A549 (cell line): Measurements from ENCODE around the gene CDCA7. TPM values are rescaled to one million over a fixed set of nuclear protein-coding genes. Genes with fewer than 3 reads are reported as not detected.

ENCODE experiments used
- ATAC-seq, 2 experiments: fragments of 200-7000 bp in 1 of 2; fragments of >200 bp in 1 of 2; cut with Nextera tagmentation in 1 of 2; cut with Tn5 transposase in 1 of 2; 3 replicates each; pipeline versions ENCODE4 v1.8.0 to v1.9.1; 2018 to 2020; ENCODE audit warnings: mild to moderate bottlenecking in 1 of 2, moderate library complexity in 1 of 2
- CTCF ChIA-PET: fragments of 300-600 bp; sonication (Branson Sonifier 250); formaldehyde crosslinking; extraction: SDS; loops from one replicate; lab custom pipeline; 2021; ENCODE audit warnings: antibody characterized with exemption, inconsistent platforms; lab: Yijun Ruan, JAX
- POLR2A ChIA-PET: fragments of 350-600 bp; formaldehyde crosslinking; extraction: SDS; loops from one replicate; lab custom pipeline; 2021; ENCODE audit warnings: antibody characterized with exemption, inconsistent platforms; lab: Yijun Ruan, JAX
- DNase-seq, 2 experiments: peaks; one replicate each; pipeline versions ENCODE4 v3.0.0 to v3.0.0-alpha.2; 2011 to 2016; ENCODE audit warnings: low read depth in 1 of 2, low spot score in 1 of 2
- FAIRE-seq: peaks from 2 replicates; lab custom pipeline; 2011; peaks lifted over from hg19 to GRCh38; lab: Jason Lieb, UNC
- H3K27ac ChIP-seq, 2 experiments: fragments of >200 bp; sonication (Bioruptor Twin); formaldehyde crosslinking; 3 replicates each; pipeline ENCODE4 v1.5.1; 2016 to 2017
- H3K4me1 ChIP-seq: fragments of >200 bp; sonication (Bioruptor Twin); formaldehyde crosslinking; 3 replicates; pipeline ENCODE4 v1.6.1; 2016
- H3K4me2 ChIP-seq: fragments of >200 bp; sonication (Bioruptor Twin); formaldehyde crosslinking; 3 replicates; pipeline ENCODE4 v1.6.1; 2016
- H3K4me3 ChIP-seq: fragments of >200 bp; sonication (Bioruptor Twin); formaldehyde crosslinking; 3 replicates; pipeline ENCODE4 v1.5.1; 2016
- H3K9me3 ChIP-seq: fragments of >200 bp; sonication (Bioruptor Twin); formaldehyde crosslinking; 3 replicates; pipeline ENCODE4 v1.6.1; 2016
- BCL3 ChIP-seq: fragments of >200 bp; sonication (Bioruptor Twin); formaldehyde crosslinking; IDR thresholded peaks from 3 replicates; pipeline ENCODE4 v1.6.1; 2016
- BHLHE40 ChIP-seq: IDR thresholded peaks from 2 replicates; pipeline ENCODE4 v1.6.1; 2012; ENCODE audit warnings: low read depth, low read length, inconsistent platforms
- CBX8 ChIP-seq: fragments of 200-600 bp; sonication (generic); IDR thresholded peaks from 2 replicates; pipeline ENCODE4 v1.6.1; 2016
- EHF ChIP-seq: fragments of 250-450 bp; sonication (Bioruptor Pico); IDR thresholded peaks from 2 replicates; pipeline ENCODE4 v1.5.0; 2020; ENCODE audit warnings: mild to moderate bottlenecking
- ESRRA ChIP-seq: fragments of 150-350 bp; IDR thresholded peaks from 2 replicates; pipeline ENCODE4 v1.6.1; 2014; ENCODE audit warnings: mild to moderate bottlenecking, low read length, borderline replicate concordance
- FOSB ChIP-seq: fragments of 250-450 bp; sonication (Bioruptor Pico); IDR thresholded peaks from 2 replicates; pipeline ENCODE4 v1.5.0; 2020; ENCODE audit warnings: mild to moderate bottlenecking, moderate library complexity
- FOSL2 ChIP-seq, 2 experiments: fragments of 450-650 bp in 1 of 2; fragments of >200 bp in 1 of 2; sonication (Bioruptor Twin) in 1 of 2; formaldehyde crosslinking; IDR thresholded peaks; 2 replicates each; pipeline versions ENCODE4 v1.5.0 to v1.6.1; 2016 to 2020; ENCODE audit warnings: mild to moderate bottlenecking in 1 of 2, moderate library complexity in 1 of 2
- FOXS1 ChIP-seq: fragments of 250-450 bp; sonication (Bioruptor Pico); IDR thresholded peaks from 2 replicates; pipeline ENCODE4 v1.5.0; 2020; ENCODE audit warnings: mild to moderate bottlenecking, moderate library complexity
- GATA3 ChIP-seq: IDR thresholded peaks from 2 replicates; pipeline ENCODE4 v1.6.1; 2012; ENCODE audit warnings: borderline replicate concordance
- HDAC2 ChIP-seq: fragments of 200-600 bp; sonication (generic); IDR thresholded peaks from 2 replicates; pipeline ENCODE4 v1.6.1; 2016
- HEYL ChIP-seq: fragments of 250-450 bp; sonication (Bioruptor Pico); IDR thresholded peaks from 2 replicates; pipeline ENCODE4 v1.8.0; 2021; ENCODE audit warnings: mild to moderate bottlenecking, moderate library complexity
- HMGXB4 ChIP-seq: fragments of 250-450 bp; sonication (Bioruptor Pico); IDR thresholded peaks from 2 replicates; pipeline ENCODE4 v1.5.0; 2021; ENCODE audit warnings: mild to moderate bottlenecking, moderate library complexity, borderline replicate concordance
- HOXA7 ChIP-seq: fragments of 250-450 bp; sonication (Bioruptor Pico); IDR thresholded peaks from 2 replicates; pipeline ENCODE4 v1.5.0; 2020; ENCODE audit warnings: mild to moderate bottlenecking, moderate library complexity
- HOXB13 ChIP-seq: fragments of 250-450 bp; sonication (Bioruptor Pico); IDR thresholded peaks from 2 replicates; pipeline ENCODE4 v1.5.0; 2020; ENCODE audit warnings: low read depth, mild to moderate bottlenecking, moderate library complexity
- HOXB5 ChIP-seq: fragments of 250-450 bp; sonication (Bioruptor Pico); IDR thresholded peaks from 2 replicates; pipeline ENCODE4 v1.5.0; 2020; ENCODE audit warnings: mild to moderate bottlenecking, moderate library complexity
- JUNB ChIP-seq: fragments of >200 bp; sonication (Bioruptor Twin); formaldehyde crosslinking; IDR thresholded peaks from 2 replicates; pipeline ENCODE4 v1.6.1; 2016
- KDM5A ChIP-seq: fragments of 200-600 bp; sonication (generic); IDR thresholded peaks from 2 replicates; pipeline ENCODE4 v1.6.1; 2016; ENCODE audit warnings: antibody characterized with exemption, mild to moderate bottlenecking
- MAFK ChIP-seq: fragments of 450-650 bp; IDR thresholded peaks from 2 replicates; pipeline ENCODE4 v1.6.1; 2014; ENCODE audit not compliant: partially characterized antibody
- MAX ChIP-seq: IDR thresholded peaks from 2 replicates; pipeline ENCODE4 v1.6.1; 2012
- MYC ChIP-seq: IDR thresholded peaks from 2 replicates; pipeline ENCODE4 v1.6.1; 2012; ENCODE audit warnings: mild to moderate bottlenecking, inconsistent platforms, low read length, improper control_type of control experiment, borderline replicate concordance
- PBX3 ChIP-seq: IDR thresholded peaks from 2 replicates; pipeline ENCODE4 v1.6.1; 2012
- PHF8 ChIP-seq: fragments of 200-600 bp; sonication (generic); IDR thresholded peaks from 2 replicates; pipeline ENCODE4 v1.6.1; 2016; ENCODE audit warnings: low read depth, mild to moderate bottlenecking, antibody characterized with exemption, moderate library complexity, borderline replicate concordance
- RARB ChIP-seq: fragments of 250-450 bp; sonication (Bioruptor Pico); IDR thresholded peaks from 2 replicates; pipeline ENCODE4 v1.8.0; 2021; ENCODE audit warnings: mild to moderate bottlenecking, moderate library complexity
- RCOR1 ChIP-seq: fragments of 150-350 bp; IDR thresholded peaks from 2 replicates; pipeline ENCODE4 v1.6.1; 2014; ENCODE audit warnings: antibody characterized with exemption, low read length, low read depth
- TFCP2L1 ChIP-seq: fragments of 250-450 bp; sonication (Bioruptor Pico); IDR thresholded peaks from 2 replicates; pipeline ENCODE4 v1.5.0; 2021; ENCODE audit warnings: mild to moderate bottlenecking
- TP53 ChIP-seq: fragments of 250-450 bp; sonication (Bioruptor Pico); IDR thresholded peaks from 2 replicates; pipeline ENCODE4 v1.5.0; 2021; ENCODE audit warnings: mild to moderate bottlenecking, moderate library complexity
- USF2 ChIP-seq: fragments of 450-650 bp; IDR thresholded peaks from 2 replicates; pipeline ENCODE4 v1.6.1; 2014; ENCODE audit warnings: antibody characterized with exemption
- ZC3H11A ChIP-seq: fragments of 450-650 bp; IDR thresholded peaks from 2 replicates; pipeline ENCODE4 v1.6.1; 2014; ENCODE audit warnings: antibody characterized with exemption, mild to moderate bottlenecking
- WGBS: methylation state at CpG from one replicate; pipeline ENCODE4 v1.1.6; 2017; ENCODE audit errors: missing lambda C conversion rate; 5-methylcytosine and 5-hydroxymethylcytosine counted together
- polyA plus RNA-seq, 4 experiments: library from polyadenylated mRNA; depleted of rRNA in 3 of 4; stranded (reverse); fragments of >200 nt; fragmentation: RNase III in 1 of 4; extraction: RNeasy Plus Mini Kit Qiagen cat#74134 plus additional on column Dnase treatment in 1 of 4; gene quantifications; 2 replicates in 3 of 4; 3 replicates in 1 of 4; pipeline ENCODE4 v1.2.3, GENCODE V29; 2011 to 2017

CDCA7 gene
- polyA plus RNA-seq, 2 of the 4 experiments (the other 2 are of a cell fraction) = 39.4 to 93.5 TPM

- Histone ChIP-seq H3K4me3 (no peak overlapping the region), H3K4me1 (no peaks in the 10 kb centered on the region), H3K4me2 (no peak overlapping the region), H3K27ac (no peak overlapping the region), H3K9me3 (no peaks in the 10 kb centered on the region)
- ChIA-PET CTCF (interaction anchor here (1.1 kb wide), 1 partner anchor 14 kb away, joined by 3 read pairs; no protein-coding TSS in a partner anchor), POLR2A (no interaction called here)
- FAIRE-seq (no peak), ATAC-seq (no peak; a peak in 1 of 6 replicates)
- TF ChIP-seq PBX3 = no peak
- no peak for TF ChIP-seq PHF8
- TF ChIP-seq HEYL (CRISPR knock-in tag) = no peak
- TF ChIP-seq FOXS1 (CRISPR knock-in tag) = no peak
- TF ChIP-seq JUNB = no peak
- no peak for TF ChIP-seq EHF (CRISPR knock-in tag)
- no peak for TF ChIP-seq FOSL2 (IDR thresholded peaks at IDR 0.05)
- TF ChIP-seq FOSL2 (CRISPR knock-in tag; IDR thresholded peaks at IDR 0.05) = no peak
- TF ChIP-seq MYC = no peak
- TF ChIP-seq ESRRA = no peak
- no peak for TF ChIP-seq GATA3
- TF ChIP-seq FOSB (CRISPR knock-in tag) = no peak
- no peak for TF ChIP-seq USF2
- TF ChIP-seq MAFK = no peak
- TF ChIP-seq CBX8 = no peak
- TF ChIP-seq, all 56 proteins: peak for 0
- 88% methylated on average over 3 of the region's 3 CpGs for WGBS
- no peak for DNase-seq
These were observed 15.5 kb downstream of the CDCA7 start for GRCh38 chr2:173370198-173370597.

GRCh38 chr2:173371023-173371422 is 16.4 kb downstream of the CDCA7 start:
- TF ChIP-seq MAX = no peak
- no peak for TF ChIP-seq RARB (CRISPR knock-in tag)
- no peak for TF ChIP-seq BCL3
- TF ChIP-seq TFCP2L1 = no peak
- TF ChIP-seq HMGXB4 = no peak
- no peak for TF ChIP-seq MAFK
- TF ChIP-seq RCOR1 = no peak
- TF ChIP-seq TP53 (CRISPR knock-in tag) = no peak
- no peak for TF ChIP-seq HDAC2
- no peak for TF ChIP-seq KDM5A
- TF ChIP-seq HOXB13 (CRISPR knock-in tag) = no peak
- TF ChIP-seq HOXA7 (CRISPR knock-in tag) = no peak
- no peak for TF ChIP-seq ZC3H11A
- TF ChIP-seq HOXB5 (CRISPR knock-in tag) = no peak
- no peak for TF ChIP-seq BHLHE40
- TF ChIP-seq MYC = no peak
- Histone ChIP-seq H3K9me3 (no peaks in the 10 kb centered on the region), H3K4me1 (no peaks in the 10 kb centered on the region), H3K27ac (no peak overlapping the region), H3K4me2 (no peak overlapping the region), H3K4me3 (no peak overlapping the region)
- ChIA-PET POLR2A (no interaction called here), CTCF (interaction anchor here (0.6 to 1.1 kb wide), 2 partner anchors 15 to 471 kb away, joined by 3 read pairs; no protein-coding TSS in a partner anchor)
- DNase-seq (no peak), FAIRE-seq (no peak), ATAC-seq (peak in 1 of 2 experiments; percentile 22; a peak in 2 of 6 replicates)
- 98% methylated on average over 3 of the region's 3 CpGs for WGBS
